RPMI7951 (cell line): ENCODE results near the gene WTIP. TPM values are rescaled to one million over a fixed set of nuclear protein-coding genes. Genes with fewer than 3 reads are reported as not detected.

ENCODE experiments used
- total RNA-seq: library from RNA; depleted of rRNA; stranded (reverse); fragments of >200 nt; shearing (Covaris generic); gene quantifications from 2 replicates; pipeline ENCODE4 v1.2.3, GENCODE V29; 2014; rRNA removed

Gene WTIP
- total RNA-seq, 1 experiment from 2014 or later = 11.1 TPM

Other genes with a start within 250 kb of the WTIP start
- gene GARRE1, start 227.2 kb upstream of the WTIP start, total RNA-seq = 5.9 and 6.5 TPM in 2 replicates
- gene GPI, start 116.6 kb upstream of the WTIP start, total RNA-seq = 298 and 372 TPM in 2 replicates
- gene PDCD2L, start 77.4 kb upstream of the WTIP start, total RNA-seq = 12.0 and 16.5 TPM in 2 replicates
- gene UBA2, start 53.4 kb upstream of the WTIP start, total RNA-seq = 201 and 239 TPM in 2 replicates
- not detected in 2 replicates for gene SCGB2B2, start 195.4 kb downstream of the WTIP start, total RNA-seq
- gene ZNF302, start 195.9 kb downstream of the WTIP start, total RNA-seq = 18.2 and 26.7 TPM in 2 replicates